ENCODE results near the gene CCDC121. TPM values are rescaled to one million over a fixed set of nuclear protein-coding genes. Genes with fewer than 3 reads are reported as not detected.

The CCDC121 gene
- total RNA-seq, 4 donors from 2014 or later: 3.5 to 12.3 (median 7.3) TPM

GRCh38 chr2:27582129-27582694 is 46.6 kb downstream of the CCDC121 start:
- TF ChIP-seq POLR2A (IDR thresholded peaks at IDR 0.05): no peak
- no peak for TF ChIP-seq CTCF (IDR thresholded peaks at IDR 0.05)
- Histone ChIP-seq H3K27ac (peak overlapping the region; percentile 47 to 74), H3K36me3 (no peaks in the 10 kb centered on the region), H3K4me1 (peaks cover 10 to 11% of the 10 kb centered on the region in 2 donors), H3K9me3 (peaks cover 0 to 9% of the 10 kb centered on the region in 2 donors), H3K27me3 (no peaks in the 10 kb centered on the region), H3K4me3 (peak overlapping the region; percentile 52 to 68)
- DNase-seq: peak in 1 of 2 donors; percentile 15
- intact Hi-C loops (cut with DNase I; ENCODE audit: low total_unique reads): no loop called here

GRCh38 chr2:27581417-27582128 is 47.2 kb downstream of the CCDC121 start:
- no peak for TF ChIP-seq CTCF (IDR thresholded peaks at IDR 0.05)
- no peak for TF ChIP-seq POLR2A (IDR thresholded peaks at IDR 0.05)
- H3K27ac ChIP-seq: peak overlapping the region in 1 of 2 donors; percentile 47
- DNase-seq: no peak
- no peaks in the 10 kb centered on the region for H3K36me3 ChIP-seq
- H3K4me3 ChIP-seq: no peak overlapping the region
- intact Hi-C loops (cut with DNase I; ENCODE audit: low total_unique reads): no loop called here
- H3K27me3 ChIP-seq: no peaks in the 10 kb centered on the region
- peaks cover 10 to 11% of the 10 kb centered on the region in 2 donors for H3K4me1 ChIP-seq
- H3K9me3 ChIP-seq: peaks cover 0 to 12% of the 10 kb centered on the region in 2 donors

Small RNA genes within 50 kb of the gene (small RNA-seq; reads per million reads assigned to genes)
- gene RF00340: not detected

Other genes with a start within 250 kb of the CCDC121 start
- 10 to 100 TPM in 3 of 4 donors, under 1 TPM in 1; 0.88 to 16.1 (median 12.0) TPM for gene ZNF513, start 248.3 kb downstream of the CCDC121 start, total RNA-seq
- 10 to 100 TPM; 15.9 to 54.1 (median 42.2) TPM for gene PPM1G, start 219.4 kb downstream of the CCDC121 start, total RNA-seq
- 100 to 1,000 TPM in 2 of 4 donors, 10 to 100 TPM in 2; 57.6 to 148 (median 83.5) TPM for gene NRBP1, start 200.4 kb downstream of the CCDC121 start, total RNA-seq
- gene KRTCAP3, start 186.6 kb downstream of the CCDC121 start, total RNA-seq: 1 to 10 TPM in 3 of 4 donors, not detected in 1; 1.9 to 8.8 (median 2.6) TPM
- gene IFT172, start 139.3 kb downstream of the CCDC121 start, total RNA-seq: 10 to 100 TPM in 3 of 4 donors, 1 to 10 TPM in 1; 9.7 to 63.1 (median 48.2) TPM
- gene FNDC4, start 133.8 kb downstream of the CCDC121 start, total RNA-seq: 1 to 10 TPM in 3 of 4 donors, under 1 TPM in 1; 0.59 to 9.1 (median 7.4) TPM
- under 1 TPM in 2 of 4 donors, not detected in 2; 0.61 to 0.69 TPM for gene GCKR, start 132.2 kb downstream of the CCDC121 start, total RNA-seq
- 10 to 100 TPM; 17.9 to 82.9 (median 42.6) TPM for gene ZNF512, start 46.0 kb downstream of the CCDC121 start, total RNA-seq
- 10 to 100 TPM; 13.3 to 38.6 (median 19.7) TPM for gene GPN1, start within 50 bp of the CCDC121 start, total RNA-seq
- 10 to 100 TPM; 11.8 to 31.2 (median 20.2) TPM for gene SUPT7L, start 34.6 kb upstream of the CCDC121 start, total RNA-seq
- 10 to 100 TPM; 15.0 to 23.8 (median 23.1) TPM for gene SLC4A1AP, start 34.9 kb upstream of the CCDC121 start, total RNA-seq
- 100 to 1,000 TPM in 1 of 4 donors, 10 to 100 TPM in 3; 51.7 to 404 (median 71.4) TPM for gene MRPL33, start 142.7 kb upstream of the CCDC121 start, total RNA-seq

Data from uterus (tissue), 4 donors.